H7 (cell line): ENCODE data around the gene LZTFL1. TPM values are rescaled to one million over a fixed set of nuclear protein-coding genes. Genes with fewer than 3 reads are reported as not detected.

Experiments
- DNase-seq: peaks from one replicate; pipeline ENCODE4 v3.0.0; 2012
- H3K27me3 ChIP-seq: 2 replicates; pipeline ENCODE4 v1.6.0; 2011; ENCODE audit warnings: mild to moderate bottlenecking, low read length; ENCODE audit not compliant: control insufficient read depth, insufficient read depth
- H3K36me3 ChIP-seq: replicated peaks from 2 replicates; pipeline ENCODE4 v1.5.1; 2011; ENCODE audit warnings: low read length; ENCODE audit not compliant: control insufficient read depth, insufficient read depth
- H3K4me3 ChIP-seq: 2 replicates; pipeline ENCODE4 v1.5.1; 2011; ENCODE audit warnings: low read depth, mild to moderate bottlenecking, control low read depth, low read length, moderate library complexity; ENCODE audit not compliant: insufficient read depth
- total RNA-seq: library from RNA; depleted of rRNA; stranded (reverse); fragments of >200 nt; shearing (Covaris generic); gene quantifications from 2 replicates; pipeline ENCODE4 v1.2.3, GENCODE V29; 2014

The LZTFL1 gene
- total RNA-seq, 1 experiment from 2014 or later = 6.5 TPM

DNA sequence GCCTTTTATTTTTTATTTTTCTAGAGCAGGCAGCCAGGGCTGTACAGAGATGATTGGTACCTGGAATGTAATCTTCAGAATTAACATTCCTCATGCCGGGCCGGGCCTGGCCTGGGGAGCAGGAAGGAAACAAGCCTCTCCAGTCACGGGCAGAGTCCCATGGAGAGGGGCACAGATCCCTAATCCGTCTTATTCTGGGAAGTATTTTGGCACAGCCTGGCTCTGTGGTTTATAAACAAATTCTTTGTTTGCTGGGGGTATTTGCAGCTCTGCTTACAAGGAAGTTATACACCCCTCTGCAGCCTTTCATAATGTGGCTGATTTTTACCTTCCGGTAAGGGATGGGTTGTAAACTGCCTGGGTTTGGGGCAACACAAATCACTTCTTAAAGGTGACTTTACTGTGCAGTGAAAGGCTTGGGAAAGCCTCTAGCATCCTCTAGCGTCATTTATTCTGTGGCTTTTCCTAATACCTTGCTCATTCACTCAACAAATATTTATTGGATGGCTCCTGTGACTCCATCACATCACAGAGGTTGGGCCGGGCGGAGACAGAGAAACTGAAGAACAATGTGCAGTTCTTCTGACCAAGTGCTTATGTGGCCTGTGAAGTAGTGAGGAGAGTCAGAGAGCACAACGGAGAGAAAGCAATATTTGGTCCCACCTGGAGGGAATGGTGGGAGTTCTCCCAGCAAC is 48.3 kb downstream of the LZTFL1 start:
- DNase-seq = no peak
- H3K4me3 ChIP-seq = no peak overlapping the region
- H3K36me3 ChIP-seq = no peaks in the 10 kb centered on the region
- H3K27me3 ChIP-seq = peaks cover 43% of the 10 kb centered on the region

DNA sequence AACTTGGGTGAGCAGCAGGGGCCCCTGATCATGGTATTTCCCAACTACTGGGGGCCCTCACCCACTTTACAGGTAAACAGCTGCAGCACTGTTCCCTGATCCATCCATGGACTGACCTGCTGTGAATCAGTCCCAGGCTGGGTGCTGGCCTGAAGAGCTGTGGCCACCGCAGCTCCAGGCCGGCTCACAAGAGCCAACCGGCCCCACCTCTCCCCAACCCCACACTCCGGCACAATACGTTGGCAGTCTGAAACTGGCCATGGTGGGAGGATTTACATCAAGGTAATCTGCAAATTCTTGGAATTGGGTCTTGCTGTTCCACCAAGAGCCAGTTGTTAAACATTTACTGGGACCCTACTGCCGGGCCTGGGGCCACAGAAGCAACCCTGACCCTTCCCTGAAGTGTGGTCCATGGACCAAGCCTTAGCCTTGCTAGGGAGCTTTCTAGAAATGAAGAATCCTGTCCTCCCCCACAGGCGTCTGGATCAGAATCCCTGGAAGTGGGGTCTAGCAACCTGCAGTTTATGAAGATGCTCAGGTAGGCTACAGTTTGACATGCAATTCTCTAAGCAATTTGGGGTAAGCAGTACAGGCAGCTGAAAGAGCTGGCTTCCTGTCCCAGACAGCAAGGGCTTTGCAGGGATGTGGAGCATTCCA is 49.3 kb downstream of the LZTFL1 start:
- peaks cover 38% of the 10 kb centered on the region for H3K27me3 ChIP-seq

DNA sequence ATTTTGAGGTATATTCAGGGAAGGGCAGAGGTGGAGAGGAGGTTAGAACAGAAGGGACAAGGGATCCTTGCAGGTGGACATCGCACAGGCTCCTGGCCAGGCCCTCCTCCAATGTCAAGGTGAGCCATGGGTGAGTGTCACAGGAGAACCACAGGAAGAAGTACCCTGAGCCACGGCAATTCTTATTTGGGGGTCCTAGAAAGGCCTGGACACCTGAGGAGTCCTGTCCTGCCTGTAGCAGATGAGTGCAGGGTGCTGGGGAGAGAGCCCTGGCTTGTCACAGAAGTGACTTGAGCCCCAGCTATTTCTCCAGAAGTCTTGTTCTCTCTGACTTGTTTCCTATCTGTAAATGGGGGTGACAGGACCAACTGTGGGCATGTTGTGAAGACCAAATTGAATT is 49.9 kb downstream of the LZTFL1 start:
- Histone ChIP-seq H3K27me3 (peaks cover 33% of the 10 kb centered on the region), H3K4me3 (no peak overlapping the region), H3K36me3 (no peaks in the 10 kb centered on the region)
- DNase-seq = no peak

More for the DNA sequence above, 49.3 kb downstream of the LZTFL1 start:
- no peak for DNase-seq
- no peak overlapping the region for H3K4me3 ChIP-seq
- no peaks in the 10 kb centered on the region for H3K36me3 ChIP-seq

DNA sequence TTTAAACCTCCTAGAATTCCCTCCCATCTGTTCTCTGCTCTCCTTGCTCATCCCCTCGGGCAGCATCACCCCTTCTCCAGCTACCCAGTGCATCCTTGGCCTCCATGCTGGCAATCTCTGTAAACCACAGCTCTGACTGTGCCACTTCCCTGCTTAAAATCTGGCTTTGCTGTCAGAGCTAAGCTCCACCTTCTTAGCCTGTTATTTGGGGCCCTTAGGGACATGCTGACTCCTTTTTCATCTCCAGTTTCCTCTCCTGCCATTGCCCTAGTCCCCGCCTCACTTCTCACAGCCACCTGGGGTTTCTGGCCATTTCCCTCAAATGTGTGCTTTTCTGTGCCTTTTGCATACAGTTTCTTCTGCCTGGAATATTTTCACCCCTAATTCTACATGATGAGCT is 51.3 kb downstream of the LZTFL1 start:
- no peak for DNase-seq
- H3K4me3 ChIP-seq = no peak overlapping the region
- H3K36me3 ChIP-seq = no peaks in the 10 kb centered on the region
- peaks cover 19% of the 10 kb centered on the region for H3K27me3 ChIP-seq

DNA sequence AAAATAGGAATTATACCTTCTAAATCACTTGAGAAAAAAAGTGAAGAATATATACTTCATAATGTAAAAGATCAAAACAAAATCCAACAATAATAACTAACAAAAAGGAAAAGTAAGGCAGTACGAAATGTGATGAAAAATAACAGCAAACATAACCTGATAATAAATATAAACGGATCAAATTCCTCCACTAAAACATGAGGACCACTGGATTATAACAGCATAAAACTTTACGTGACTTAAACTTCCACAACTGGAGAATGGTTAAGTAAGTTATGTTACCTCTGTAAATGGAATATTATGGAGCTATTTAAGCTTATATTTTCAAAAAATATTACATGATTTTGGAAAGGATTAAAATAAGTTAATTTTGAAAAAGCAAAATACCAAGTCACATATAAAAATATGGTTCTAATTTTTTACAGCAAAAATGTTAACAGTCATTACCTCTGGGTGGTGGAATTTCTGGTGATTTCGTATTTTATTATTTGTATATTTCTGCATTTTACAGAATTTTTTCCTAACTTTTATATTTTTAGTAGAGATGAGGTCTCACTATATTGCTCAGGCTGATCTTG is 52.6 kb downstream of the LZTFL1 start:
- Histone ChIP-seq H3K27me3 (peaks cover 6% of the 10 kb centered on the region), H3K36me3 (no peaks in the 10 kb centered on the region), H3K4me3 (no peak overlapping the region)
- DNase-seq = no peak

DNA sequence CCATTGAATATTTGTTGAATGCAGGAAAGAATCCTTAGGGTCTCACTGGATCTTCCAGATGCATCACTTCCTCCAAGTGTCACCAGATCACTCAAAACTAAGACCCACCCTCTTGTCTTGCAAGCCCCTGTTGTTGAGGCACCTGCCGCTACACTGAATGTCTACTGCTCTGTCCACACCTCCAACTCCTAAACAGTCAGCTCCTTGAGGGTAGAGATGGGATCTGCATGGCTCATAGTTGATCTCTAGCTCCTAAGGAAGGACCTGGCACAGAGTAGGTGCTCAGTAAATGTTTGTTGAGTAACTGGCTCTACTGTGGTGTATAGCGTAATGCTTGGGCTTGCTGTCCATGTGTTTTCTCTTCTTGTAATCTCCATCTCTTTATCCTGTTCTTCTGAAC is 54.4 kb downstream of the LZTFL1 start:
- DNase-seq = no peak
- H3K36me3 ChIP-seq = no peaks in the 10 kb centered on the region
- no peaks in the 10 kb centered on the region; the same call in 1 of the 2 replicates for H3K27me3 ChIP-seq
- H3K4me3 ChIP-seq = no peak overlapping the region

DNA sequence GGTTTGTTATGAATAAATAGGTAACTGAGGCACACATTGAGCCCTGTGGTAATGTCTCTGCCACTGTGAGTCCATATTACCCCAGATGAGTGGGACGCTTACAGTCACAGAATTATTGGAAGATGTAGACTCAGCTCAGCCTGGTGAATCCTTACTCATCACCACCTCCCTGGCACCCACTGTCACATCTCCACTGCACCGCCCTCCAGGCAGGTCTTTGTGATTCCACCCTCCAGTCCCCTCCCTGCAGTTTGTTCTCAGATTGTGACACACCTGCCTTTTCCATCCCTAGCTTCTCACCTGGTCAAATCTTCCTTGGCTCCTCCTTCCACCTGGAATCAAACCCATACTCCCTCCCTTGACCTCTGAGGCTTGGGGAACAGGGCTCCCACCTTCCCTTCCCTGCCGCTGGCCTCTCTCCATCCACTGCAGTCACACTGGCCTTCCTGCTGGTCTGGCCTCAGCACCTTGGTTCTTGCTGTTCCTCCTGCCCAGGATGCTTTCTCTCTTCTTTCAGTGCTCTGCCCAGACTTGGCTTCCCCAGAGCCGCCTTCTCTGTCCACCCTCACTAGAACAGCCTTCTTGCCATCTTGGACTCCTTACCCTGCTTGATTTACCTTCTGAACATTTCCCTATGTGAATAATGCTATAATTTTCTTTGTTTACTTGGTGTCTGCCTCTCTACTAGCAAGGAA is 55.0 kb downstream of the LZTFL1 start:
- no peak for DNase-seq

DNA sequence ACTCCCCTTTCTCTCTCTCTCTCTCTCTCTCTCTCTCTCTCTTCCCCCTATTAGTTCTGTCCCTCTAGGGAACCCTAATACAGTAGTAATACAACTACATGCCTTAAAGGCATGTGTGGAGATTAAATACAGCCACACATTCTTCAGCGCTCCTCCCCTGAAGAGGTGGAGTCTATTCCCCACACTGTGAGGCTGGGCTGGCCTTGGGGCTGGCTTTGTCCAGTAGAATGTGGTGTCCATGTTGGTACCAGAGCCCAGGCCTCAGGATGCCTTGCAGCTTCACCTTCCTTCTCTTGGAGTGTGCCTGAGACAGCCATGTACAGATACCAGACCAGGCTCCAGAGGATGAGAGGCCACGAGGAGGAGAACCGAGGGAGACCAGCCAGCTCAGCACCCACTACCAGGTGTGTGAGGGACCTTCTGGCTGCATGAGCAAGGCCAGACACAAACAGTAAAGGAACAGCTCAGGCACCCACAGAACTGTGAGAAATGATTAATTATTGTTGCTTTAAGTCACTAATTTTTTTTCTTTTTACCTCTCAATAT is 56.2 kb downstream of the LZTFL1 start:
- Histone ChIP-seq H3K4me3 (no peak overlapping the region), H3K27me3 (no peaks in the 10 kb centered on the region; the same call in 1 of the 2 replicates), H3K36me3 (no peaks in the 10 kb centered on the region)
- no peak for DNase-seq

More for the DNA sequence above, 55.0 kb downstream of the LZTFL1 start:
- Histone ChIP-seq H3K27me3 (no peaks in the 10 kb centered on the region; the same call in 1 of the 2 replicates), H3K36me3 (no peaks in the 10 kb centered on the region), H3K4me3 (no peak overlapping the region)

DNA sequence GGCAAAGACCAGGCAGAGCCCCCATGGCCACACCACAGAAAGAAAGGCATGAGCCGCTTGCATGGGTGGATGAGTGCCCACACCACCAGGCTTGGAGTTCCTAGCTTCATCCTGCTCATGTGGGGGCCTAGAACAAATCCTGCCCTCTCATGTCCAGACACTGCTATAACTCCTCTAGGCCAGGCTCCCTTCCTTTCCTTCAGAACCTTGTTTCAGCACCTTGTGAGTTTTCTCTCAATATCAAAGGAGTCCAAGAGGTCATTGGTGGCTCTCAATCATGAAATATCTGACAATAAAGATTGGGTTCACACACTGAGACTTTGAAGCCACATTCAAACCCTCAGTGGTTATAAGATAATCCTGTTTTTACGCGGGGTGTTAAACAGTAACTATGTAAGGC is 58.3 kb downstream of the LZTFL1 start:
- H3K27me3 ChIP-seq = no peaks in the 10 kb centered on the region; the same call in 1 of the 2 replicates
- no peak for DNase-seq
- no peaks in the 10 kb centered on the region for H3K36me3 ChIP-seq
- H3K4me3 ChIP-seq = no peak overlapping the region

DNA sequence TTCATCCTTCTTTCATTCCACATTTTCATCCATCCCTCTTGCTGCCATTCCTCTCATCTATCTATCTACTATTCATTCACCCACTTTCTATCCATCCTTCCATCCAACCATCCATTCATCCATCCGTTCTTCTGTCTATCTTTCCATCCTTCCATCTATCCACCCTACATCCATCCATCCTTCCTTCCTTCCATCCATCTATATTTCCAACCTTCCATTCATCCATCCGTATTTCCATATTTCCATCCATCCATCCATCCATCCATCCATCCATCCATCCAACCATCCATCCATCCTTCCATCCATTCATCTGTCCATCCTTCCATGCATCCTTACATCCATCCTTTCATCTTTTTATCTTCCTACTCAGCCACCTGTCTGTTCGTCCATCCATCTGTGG is 59.5 kb downstream of the LZTFL1 start:
- no peaks in the 10 kb centered on the region for H3K36me3 ChIP-seq
- H3K27me3 ChIP-seq = no peaks in the 10 kb centered on the region; the same call in 1 of the 2 replicates
- no peak for DNase-seq
- H3K4me3 ChIP-seq = no peak overlapping the region

DNA sequence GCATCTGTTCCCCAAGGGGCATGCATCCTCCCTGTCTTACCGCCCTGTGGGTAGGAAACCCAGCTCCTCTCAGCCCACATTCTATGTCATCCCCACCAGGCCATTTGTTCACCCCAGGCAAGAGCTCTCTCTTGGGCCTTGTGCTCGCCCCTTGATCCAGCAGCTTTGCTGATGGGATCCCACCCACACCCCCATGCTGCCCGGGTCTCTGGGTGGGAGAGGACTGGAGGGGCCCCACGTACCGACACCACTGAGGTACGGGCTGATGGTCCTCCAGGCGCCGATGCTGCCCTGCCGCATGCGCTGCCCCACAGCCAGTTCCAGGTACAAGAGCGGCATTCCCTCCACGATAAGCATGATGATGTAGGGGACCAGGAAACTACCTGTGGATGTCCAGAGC is 60.1 kb downstream of the LZTFL1 start:
- no peak for DNase-seq

DNA sequence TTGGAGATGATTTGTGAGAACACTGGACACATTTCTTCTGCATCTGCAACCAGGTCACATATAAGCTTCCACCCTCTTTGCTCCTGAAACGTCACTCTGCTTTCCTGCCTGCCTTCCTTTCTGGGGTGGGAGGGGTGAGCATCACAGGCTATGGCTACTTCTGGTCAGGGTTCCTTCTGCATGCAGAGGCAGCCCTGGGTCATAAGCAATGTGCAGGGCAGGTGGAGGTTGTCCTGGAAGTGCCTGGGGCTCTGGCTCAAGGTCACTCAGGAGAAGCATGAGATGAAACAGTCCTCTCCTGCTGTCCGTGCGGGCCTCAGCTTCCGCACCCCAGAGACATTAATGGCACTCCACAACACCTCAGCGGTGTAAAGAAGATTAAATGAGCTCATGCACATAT is 60.6 kb downstream of the LZTFL1 start:
- Histone ChIP-seq H3K4me3 (no peak overlapping the region), H3K36me3 (no peaks in the 10 kb centered on the region), H3K27me3 (no peaks in the 10 kb centered on the region; the same call in 1 of the 2 replicates)
- DNase-seq = no peak

More for the DNA sequence above, 60.1 kb downstream of the LZTFL1 start:
- Histone ChIP-seq H3K27me3 (no peaks in the 10 kb centered on the region; the same call in 1 of the 2 replicates), H3K36me3 (no peaks in the 10 kb centered on the region), H3K4me3 (no peak overlapping the region)

DNA sequence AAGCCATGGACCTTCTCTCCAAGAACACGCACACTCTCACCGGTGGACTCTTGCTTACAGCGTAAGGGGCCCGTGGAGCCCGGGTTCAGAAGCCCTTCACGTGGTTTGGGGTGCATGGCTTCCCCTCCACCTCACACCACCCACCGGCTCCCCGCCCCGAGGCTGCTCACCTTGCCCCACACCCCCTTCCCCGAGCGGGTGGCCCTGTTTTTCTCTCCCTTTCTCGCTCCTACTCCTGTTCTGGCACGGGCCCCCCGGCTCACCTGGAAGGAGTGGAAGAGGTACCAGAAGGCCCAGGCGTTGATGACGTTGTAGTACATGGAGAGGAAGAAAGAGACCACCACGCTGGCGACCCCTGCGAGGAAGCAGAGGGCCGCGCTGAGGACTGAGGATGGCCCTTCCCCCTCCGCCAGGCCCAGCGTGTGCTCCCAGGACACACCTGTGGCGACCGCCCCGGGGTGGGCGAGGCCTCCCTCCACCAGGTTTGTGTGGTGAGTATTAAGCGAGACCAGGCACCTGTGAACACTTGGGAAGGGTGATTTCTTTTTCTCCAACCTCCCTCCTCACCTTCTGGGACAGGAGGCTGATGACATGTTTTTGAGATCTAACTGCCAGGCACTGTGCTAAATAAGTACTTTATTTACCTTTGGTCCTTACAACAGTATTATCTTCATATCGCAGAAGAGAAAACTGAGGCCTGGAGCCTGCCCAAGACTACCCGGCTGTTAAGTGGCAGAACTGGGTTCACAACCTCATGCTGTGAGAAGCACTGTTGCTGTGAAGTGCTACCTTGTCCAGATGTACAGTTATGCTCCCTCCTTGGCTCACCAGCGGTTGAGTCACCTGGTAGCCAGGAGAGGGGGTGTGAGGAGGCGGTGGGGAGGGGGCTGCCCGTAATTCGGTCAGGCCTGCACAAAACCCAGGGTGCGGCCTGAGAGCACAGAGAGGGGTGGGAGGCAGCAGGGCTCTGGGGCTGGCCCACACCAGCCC is 61.9 kb downstream of the LZTFL1 start:
- DNase-seq = no peak
- H3K4me3 ChIP-seq = no peak overlapping the region
- H3K36me3 ChIP-seq = no peaks in the 10 kb centered on the region
- H3K27me3 ChIP-seq = no peaks in the 10 kb centered on the region; the same call in 1 of the 2 replicates
